Coronary artery (tissue), 2 donors: ENCODE results near the gene ZNF519.

Experiments used
- DNase-seq: peaks from one replicate; pipeline ENCODE4 v3.0.0-alpha.2; 2017; ENCODE audit warnings: low spot score
- H3K27ac ChIP-seq, 2 donors: fragments of 200-600 bp; sonication (generic); one replicate each; pipeline ENCODE4 v1.5.1; 2016 to 2019
- H3K4me3 ChIP-seq: fragments of 200-600 bp; sonication (generic); 2 replicates; pipeline ENCODE4 v1.5.1; 2016; ENCODE audit warnings: mild to moderate bottlenecking, moderate library complexity
- CTCF ChIP-seq: fragments of 200-600 bp; sonication (generic); IDR thresholded peaks from one replicate; pipeline ENCODE4 v1.5.1; 2019; ENCODE audit warnings: antibody characterized with exemption

The ZNF519 gene

GRCh38 chr18:14100503-14101286 lies 31.5 kb downstream of the ZNF519 start:
- no peak for DNase-seq
- TF ChIP-seq CTCF: no peak
- Histone ChIP-seq H3K27ac (no peak overlapping the region), H3K4me3 (no peak overlapping the region)

- DNase-seq: no peak
- no peak overlapping the region for H3K27ac ChIP-seq
- H3K4me3 ChIP-seq: no peak overlapping the region
- no peak for TF ChIP-seq CTCF
Measured at GRCh38 chr18:14098428-14098827, 33.8 kb downstream of the ZNF519 start.

GRCh38 chr18:14097761-14098160 lies 34.5 kb downstream of the ZNF519 start:
- no peak for TF ChIP-seq CTCF
- DNase-seq: no peak

GRCh38 chr18:14093307-14093915 lies 38.8 kb downstream of the ZNF519 start:
- no peak overlapping the region for H3K4me3 ChIP-seq
- no peak for TF ChIP-seq CTCF
- no peak overlapping the region for H3K27ac ChIP-seq
- no peak for DNase-seq

More at GRCh38 chr18:14097761-14098160, 34.5 kb downstream of the ZNF519 start:
- Histone ChIP-seq H3K4me3 (no peak overlapping the region), H3K27ac (no peak overlapping the region)

GRCh38 chr18:14092625-14093306 lies 39.5 kb downstream of the ZNF519 start:
- no peak for DNase-seq
- TF ChIP-seq CTCF: no peak

GRCh38 chr18:14089781-14090180 lies 42.5 kb downstream of the ZNF519 start:
- H3K27ac ChIP-seq: no peak overlapping the region
- TF ChIP-seq CTCF: no peak
- DNase-seq: no peak
- H3K4me3 ChIP-seq: no peak overlapping the region

More at GRCh38 chr18:14092625-14093306, 39.5 kb downstream of the ZNF519 start:
- no peak overlapping the region for H3K4me3 ChIP-seq
- no peak overlapping the region for H3K27ac ChIP-seq
